HepG2 (cell line): ENCODE measurements around the gene P4HB.

Experiments
- CAMTA2 ChIP-seq: sonication (generic); formaldehyde crosslinking; IDR thresholded peaks from 2 replicates; pipeline ENCODE4 v1.4.0; 2020; ENCODE audit warnings: mild to moderate bottlenecking, missing genetic modification reagents, borderline replicate concordance
- CTCF ChIP-seq: sonication (generic); formaldehyde crosslinking; IDR thresholded peaks from 2 replicates; pipeline ENCODE4 v1.5.0; 2020; ENCODE audit warnings: mild to moderate bottlenecking, missing genetic modification reagents, moderate library complexity
- EZH2 ChIP-seq: conservative IDR thresholded peaks from 2 replicates; pipeline ENCODE4 v1.6.1; 2012; ENCODE audit warnings: mild to moderate bottlenecking, low read depth, low read length, moderate library complexity
- NR3C1 ChIP-seq: sonication (generic); formaldehyde crosslinking; IDR thresholded peaks from 2 replicates; pipeline ENCODE4 v1.4.0; 2020; ENCODE audit warnings: missing genetic modification reagents
- POLR2AphosphoS5 ChIP-seq: IDR thresholded peaks from 2 replicates; pipeline ENCODE4 v1.6.1; 2012; ENCODE audit warnings: low read depth, low read length
- SMAD3 ChIP-seq: sonication (generic); formaldehyde crosslinking; IDR thresholded peaks from 2 replicates; pipeline ENCODE4 v1.4.0; 2020; ENCODE audit warnings: missing genetic modification reagents

- TF ChIP-seq SMAD3 (CRISPR knock-in tag): no peak
- TF ChIP-seq CTCF (CRISPR knock-in tag): no peak
- TF ChIP-seq CAMTA2 (CRISPR knock-in tag): no peak
- no peak for TF ChIP-seq POLR2AphosphoS5
- no peak for TF ChIP-seq NR3C1
- TF ChIP-seq EZH2: no peak
Observed at GRCh38 chr17:81807839-81808238, 52.5 kb downstream of the P4HB start.
